NCI-H2107 (cell line): Measurements from ENCODE around the gene CYP2C18.
"Not testable (repeated sequence)": the region's sequence is repeated elsewhere in the genome, so short reads cannot be mapped to it uniquely, and the experiment has no call there.

ENCODE experiments used
- DNase-seq: peaks from one replicate; lab custom pipeline; 2025; lab: John Stamatoyannopoulos, UW

CYP2C18 gene

DNA sequence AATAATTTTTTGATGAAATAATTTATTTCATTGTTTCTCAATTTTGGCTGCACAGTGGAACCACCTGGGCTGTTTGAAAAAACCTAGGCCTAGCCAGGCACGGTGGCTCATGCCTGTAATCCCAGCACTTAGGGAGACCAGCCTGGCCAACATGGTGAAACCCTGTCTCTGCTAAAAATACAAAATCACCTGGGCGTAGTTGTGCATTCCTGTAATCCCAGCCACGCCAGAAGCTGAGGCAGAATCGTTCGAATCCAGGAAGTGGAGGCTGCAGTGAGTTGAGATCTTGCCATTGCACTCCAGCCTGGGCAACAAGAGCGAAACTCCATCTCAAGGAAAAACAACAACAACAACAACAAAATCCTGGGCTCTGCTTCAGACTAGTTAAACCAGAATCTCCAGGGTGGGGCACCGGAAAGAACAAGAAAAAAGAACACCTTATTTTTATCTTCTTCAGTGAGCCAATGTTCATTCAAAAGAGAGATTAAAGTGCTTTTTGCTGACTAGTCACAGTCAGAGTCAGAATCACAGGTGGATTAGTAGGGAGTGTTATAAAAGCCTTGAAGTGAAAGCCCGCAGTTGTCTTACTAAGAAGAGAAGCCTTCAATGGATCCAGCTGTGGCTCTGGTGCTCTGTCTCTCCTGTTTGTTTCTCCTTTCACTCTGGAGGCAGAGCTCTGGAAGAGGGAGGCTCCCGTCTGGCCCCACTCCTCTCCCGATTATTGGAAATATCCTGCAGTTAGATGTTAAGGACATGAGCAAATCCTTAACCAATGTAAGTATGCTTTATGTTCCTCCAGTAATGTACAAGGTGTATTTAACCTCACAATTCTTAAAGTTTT lies at the start of gene CYP2C18:
CYP2C18 (plus strand) TSS at position 516 of the 841 bp plus-strand sequence; CDS start at position 607, 91 bp downstream.
- DNase-seq = no peak

DNA sequence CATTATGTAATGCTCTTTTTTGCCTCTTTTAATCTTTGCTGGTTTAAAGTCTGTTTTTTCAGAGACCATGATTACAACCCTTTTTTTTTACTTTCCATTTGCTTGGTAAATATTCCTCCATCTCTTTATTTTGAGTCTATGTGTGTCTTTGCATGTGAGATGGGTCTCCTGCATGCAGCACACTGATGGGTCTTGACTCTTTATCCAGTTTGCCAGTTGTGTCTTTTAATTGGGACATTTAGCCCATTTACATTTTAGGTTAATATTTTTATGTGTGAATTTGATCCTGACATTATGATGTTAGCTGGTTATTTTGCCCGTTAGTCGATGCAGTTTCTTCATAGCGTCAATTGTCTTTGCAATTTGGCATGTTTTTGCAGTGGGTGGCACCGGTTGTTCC lies 45.4 kb upstream of the CYP2C18 start:
- not testable (repeated sequence) for DNase-seq

DNA sequence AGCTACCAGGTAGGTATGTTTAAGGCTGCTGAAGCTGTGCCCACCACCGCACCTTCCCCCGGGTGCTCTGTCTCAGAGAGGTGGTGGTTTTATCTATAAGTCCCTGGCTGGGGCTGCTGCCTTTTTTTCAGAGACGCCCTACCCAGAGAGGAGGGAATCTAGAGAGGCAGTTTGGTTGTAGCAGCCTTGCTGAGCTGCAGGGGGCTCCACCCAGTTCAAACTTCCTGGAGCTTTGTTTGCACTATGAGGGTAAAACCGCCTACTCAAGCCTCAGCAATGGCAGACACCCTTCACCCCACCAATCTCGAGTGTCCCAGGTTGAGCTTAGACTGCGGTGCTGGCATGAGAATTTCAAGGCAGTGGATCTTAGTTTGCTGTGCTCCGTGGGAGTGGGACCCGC lies 43.6 kb upstream of the CYP2C18 start:
- no peak for DNase-seq

DNA sequence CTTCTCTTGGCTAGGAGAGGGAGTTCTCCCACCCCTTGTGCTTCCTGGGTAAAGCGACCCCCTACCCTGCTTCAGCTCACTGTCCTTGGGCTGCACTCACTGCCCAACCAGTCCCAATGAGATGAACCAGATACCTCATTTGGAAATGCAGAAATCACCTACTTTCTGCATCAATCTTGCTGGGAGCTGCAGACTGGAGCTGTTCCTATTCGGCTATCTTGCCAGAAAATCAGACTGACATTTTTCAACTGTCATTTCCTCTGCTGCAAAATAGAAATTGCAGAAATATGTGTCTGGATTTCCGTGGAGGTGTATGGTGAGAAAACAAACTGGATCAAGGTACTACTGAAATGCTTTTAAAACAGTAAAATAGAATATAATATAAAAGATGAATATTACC lies 43.0 kb upstream of the CYP2C18 start:
- DNase-seq = no peak

DNA sequence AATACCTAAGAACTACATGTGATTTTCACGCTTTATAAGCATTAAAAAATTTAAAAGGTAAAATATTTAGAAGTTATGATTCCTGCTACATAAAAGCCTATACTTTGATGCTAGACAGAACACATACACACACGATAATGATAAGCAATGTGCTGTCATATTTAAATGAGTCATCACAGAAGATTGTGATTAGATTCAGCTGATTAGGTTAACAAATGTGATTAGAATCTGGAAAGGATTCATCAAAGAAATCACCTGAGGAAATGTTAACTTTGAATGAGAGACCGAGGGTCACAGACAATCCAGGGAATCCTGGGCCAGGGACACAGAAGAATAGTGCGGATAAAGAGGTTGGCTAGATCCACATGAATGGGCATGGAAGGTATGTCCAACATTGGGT lies 42.0 kb upstream of the CYP2C18 start:
- DNase-seq = no peak

DNA sequence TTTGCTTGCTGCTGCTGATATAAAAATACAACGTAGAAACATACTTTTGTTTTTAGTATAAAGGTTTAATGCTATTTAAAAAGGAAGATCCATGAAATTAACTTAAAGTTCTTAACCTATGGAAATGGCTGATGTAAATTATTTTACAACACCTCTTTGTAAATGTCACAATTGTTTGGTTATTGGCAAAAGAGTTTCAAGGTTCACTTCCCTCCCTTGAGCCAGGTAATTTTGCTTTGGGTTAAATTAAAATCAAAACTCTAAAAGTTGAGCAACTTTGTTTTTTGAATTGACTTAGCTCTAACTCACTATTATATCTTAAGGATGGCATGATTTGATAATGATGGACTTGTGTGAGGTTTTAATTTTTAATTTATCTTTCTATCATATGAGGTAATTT lies 39.2 kb upstream of the CYP2C18 start:
- no peak for DNase-seq

DNA sequence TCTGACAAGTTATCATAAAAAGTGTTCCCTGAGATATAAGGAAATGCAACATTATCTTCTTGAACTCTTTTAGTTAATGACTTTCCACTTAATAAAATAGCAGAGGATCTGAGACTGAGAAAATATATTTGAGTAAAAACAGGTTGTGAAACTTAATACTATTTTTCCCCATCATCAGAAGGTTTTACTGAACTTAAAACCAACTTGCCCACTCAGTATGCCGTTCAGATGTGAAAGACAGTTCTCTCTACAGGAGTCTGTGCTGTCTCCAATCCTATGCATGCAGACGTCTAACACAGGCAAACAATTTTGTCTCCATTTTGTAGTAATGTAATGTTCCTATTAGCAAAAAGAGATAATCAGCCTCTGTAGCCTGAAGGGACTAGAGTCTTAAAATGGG lies 38.2 kb upstream of the CYP2C18 start:
- no peak for DNase-seq

DNA sequence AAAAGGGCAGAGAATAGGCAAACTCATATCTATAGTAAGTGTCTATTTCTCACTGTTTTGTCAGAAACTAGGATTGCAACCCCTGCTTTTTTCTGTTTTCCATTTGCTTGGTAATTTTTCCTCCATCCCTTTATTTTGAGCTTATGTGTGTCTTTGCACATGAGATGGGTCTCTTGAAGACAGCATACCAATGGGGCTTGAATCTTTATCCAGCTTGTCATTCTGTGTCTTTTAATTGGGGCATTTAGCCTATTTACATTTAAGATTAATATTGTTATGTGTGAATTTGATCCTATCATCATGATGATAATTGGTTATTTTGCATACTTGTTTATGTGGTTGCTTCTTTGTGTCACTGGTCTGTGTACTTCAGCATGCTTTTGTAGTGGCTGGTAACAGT lies 28.3 kb upstream of the CYP2C18 start:
- DNase-seq = not testable (repeated sequence)

DNA sequence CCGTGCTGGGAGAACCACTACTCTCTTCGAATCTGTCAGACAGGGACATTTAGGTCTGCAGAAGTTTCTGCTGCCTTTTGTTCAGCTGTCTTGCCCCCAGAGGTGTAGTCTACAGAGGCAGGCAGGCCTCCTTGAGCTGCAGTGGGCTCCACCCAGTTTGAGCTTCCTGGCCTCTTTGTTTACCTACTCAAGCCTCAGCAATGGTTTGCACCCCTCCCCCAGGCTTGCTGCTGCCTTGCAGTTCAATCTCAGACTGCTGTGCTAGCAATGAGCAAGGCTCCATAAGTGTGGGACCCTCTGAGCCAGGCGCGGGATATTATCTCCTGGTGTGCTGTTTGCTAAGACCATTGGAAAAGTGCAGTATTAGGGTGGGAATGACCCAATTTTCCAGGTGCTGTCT lies 20.5 kb upstream of the CYP2C18 start:
- not testable (repeated sequence) for DNase-seq

DNA sequence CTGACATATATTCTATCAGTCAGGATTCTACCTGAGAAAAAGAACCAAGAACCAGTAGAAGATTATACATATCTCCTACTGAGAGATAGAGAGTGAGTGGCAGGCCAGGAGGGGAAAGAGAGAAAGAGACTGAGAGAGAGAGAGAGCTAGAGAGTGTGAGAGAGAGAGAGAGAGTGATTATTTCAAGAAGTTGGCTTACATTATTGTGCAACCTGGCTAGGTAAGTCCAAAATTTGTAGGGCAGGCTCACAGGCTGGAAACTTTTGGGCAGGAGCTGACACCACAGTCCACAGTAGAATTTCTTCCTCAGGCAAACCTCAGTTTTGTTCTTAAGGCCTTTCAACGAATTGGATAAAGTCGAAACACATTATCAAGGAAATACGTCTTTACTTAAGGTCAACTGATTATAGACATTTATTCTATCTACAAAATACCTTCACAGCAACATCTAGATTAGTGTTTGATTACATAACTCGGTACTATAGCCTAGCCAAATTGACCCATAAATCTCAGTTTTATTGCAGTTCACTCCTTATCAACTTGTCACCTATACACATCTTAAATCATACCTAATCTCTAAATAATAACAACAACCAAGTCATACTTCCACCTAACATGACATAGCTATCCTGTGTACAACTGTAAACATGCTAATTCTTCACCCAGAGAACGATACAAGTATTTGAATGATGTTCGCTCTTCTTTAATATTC lies 17.0 kb upstream of the CYP2C18 start:
- DNase-seq = no peak

DNA sequence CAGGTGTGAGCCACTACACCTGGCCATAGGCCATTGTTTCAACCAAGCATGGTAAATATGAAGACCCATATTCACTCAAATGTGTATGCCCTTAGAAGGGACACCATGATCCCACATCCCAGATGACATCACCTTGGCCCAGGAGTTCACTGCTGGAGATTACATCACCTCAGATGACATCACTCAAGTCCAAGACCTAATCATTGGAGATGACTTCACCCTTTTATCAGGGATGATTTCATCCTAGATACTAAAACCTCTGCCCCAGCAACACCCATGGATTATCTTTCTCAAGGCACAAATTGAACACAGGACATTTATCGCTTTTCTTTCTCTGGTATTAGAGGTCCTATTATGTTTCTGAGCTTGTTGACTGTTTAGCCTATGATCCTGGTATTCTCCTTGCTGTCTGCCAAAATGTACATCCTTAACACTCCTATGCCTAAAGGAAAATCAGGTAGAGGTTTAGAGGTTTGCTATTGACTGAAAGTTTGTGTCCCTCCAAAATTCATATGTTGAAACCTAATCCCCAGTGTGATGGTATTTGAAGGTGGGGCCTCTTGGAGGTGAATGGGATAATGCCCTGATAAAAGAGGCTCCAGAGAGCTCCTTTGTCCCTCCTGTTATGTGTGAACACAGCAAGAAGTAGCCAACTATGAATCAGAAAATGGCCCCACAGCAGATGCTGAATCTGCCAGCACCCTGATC lies 9.8 kb upstream of the CYP2C18 start:
- no peak for DNase-seq

DNA sequence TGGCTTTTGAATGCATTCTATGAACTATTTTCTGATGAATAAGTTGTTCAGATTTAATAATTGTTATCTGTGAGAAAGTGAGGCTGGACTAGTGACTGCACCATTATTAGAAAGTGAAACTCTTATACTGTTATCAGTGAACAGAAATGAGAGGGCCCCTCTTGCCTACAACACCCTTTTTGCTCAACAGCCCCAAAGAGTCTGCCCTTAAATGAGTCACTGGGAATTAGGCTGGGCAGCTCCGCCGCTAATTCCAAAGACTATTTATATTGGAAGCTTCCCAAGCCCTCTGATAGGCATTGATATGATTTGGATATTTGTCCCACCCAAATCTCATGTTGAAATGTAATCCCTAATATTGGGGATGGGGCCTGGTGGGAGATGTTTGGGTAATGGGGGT lies 7.0 kb upstream of the CYP2C18 start:
- DNase-seq = no peak

DNA sequence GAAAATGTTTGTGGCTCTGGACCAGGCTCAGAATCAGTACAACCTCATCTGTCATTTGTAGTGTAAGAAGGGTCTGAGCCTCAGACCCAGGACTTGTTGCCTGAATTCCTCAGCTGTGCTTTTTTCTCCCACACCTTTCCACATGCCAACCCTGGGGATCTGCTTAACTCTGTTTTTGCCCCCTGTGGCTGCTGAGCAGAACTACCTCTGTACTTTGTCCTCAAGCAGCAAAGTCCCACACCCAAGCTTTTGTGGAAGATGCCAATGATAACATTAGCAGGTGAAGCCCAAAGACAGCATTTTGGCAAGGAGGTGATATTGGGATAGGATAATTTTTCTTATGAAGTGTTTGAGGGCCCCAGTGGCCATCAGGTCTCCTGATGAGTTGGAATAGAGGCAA lies 5.8 kb upstream of the CYP2C18 start:
- no peak for DNase-seq

DNA sequence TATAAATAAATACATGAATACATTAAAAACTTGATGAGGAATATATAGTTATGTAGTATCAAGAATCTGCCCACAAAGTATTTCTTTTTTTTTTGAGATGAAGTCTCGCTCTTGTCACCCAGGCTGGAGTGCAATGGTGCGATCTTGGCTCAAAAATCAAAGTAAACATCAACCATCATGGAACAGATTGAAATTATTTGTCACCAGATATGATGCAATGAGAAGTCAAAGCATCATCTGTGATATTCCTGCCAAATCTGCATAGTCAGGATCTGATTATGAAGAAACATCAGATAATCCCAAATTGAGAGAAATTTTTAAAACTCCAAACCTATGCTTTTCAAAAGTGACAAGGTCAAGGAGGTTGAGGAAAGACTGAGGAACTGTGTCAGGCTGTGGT lies 5.1 kb upstream of the CYP2C18 start:
- no peak for DNase-seq

DNA sequence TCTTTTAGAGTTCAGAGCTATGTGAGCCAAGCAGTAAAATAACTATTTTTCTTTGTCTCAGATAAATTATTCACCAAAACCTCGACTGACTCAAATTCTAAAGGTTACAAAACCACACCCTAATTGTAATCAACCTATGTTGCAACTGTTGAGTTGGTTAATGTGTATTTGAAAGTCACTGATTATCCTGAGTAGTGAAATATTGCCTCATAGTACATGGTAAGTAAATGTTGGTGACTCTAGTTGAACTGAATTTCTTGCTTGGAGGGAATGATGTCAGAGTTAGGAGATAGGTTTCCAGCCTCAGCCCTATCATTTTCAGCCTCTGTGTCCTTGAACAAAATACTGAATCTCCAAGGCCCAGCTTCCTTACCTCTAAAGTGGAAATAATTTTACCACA lies 3.0 kb upstream of the CYP2C18 start:
- DNase-seq = no peak

DNA sequence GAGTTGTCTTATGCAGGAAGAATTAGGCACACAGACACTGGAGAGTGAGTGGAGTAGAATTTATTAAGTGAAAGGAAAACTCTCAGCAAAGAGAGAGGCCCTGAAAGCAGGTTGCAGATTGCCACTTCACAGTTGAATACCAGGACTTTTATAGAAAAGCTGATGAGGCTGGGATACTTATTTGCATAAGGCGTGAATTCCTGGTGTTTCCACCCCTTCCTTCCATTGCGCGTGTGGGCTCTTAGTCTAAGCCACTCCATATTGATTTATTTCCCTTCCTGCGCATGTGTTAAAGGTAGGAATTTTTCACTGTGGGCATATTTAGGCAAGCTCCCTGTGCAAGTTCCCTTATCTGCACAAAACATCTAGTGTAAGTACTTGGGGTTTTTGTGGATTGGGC lies 893 bp upstream of the CYP2C18 start:
- not testable (repeated sequence) for DNase-seq

DNA sequence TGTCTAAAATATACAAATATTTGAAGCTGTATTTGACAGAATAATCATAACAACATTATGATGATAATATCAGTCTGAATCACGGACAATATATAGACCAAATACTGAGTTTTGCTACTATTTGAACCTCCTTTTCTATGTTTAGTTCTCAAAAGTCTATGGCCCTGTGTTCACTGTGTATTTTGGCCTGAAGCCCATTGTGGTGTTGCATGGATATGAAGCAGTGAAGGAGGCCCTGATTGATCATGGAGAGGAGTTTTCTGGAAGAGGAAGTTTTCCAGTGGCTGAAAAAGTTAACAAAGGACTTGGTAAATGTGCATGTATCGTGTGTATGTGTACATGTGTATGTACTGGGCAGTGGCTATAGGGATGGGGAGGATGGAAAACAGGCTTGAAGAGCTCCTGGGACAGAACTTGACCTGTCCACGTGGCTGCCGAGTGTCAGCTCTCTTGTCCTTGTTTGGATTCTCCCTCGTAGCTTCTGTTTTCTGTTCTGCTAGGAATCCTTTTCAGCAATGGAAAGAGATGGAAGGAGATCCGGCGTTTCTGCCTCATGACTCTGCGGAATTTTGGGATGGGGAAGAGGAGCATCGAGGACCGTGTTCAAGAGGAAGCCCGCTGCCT lies 4.2 kb downstream of the CYP2C18 start:
- DNase-seq = no peak

DNA sequence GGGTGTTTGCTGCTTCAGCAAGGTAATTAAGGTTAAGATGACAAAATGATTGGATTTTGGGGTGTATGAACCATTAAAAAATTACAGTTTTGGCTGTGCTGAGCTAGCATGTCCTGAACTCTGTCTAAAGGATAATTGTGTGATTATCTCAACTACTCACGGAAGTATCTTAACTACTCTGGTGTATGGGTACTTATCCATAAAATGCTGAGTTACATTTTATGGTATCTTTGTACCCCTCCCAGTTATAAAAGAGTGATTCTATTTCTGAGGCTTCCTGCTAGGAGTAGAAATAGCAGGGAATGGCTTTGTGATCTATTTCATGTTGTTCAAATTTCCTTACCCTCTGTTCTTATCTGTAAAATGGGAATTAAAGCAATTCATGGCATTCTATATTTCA lies 22.6 kb downstream of the CYP2C18 start:
- no peak for DNase-seq

DNA sequence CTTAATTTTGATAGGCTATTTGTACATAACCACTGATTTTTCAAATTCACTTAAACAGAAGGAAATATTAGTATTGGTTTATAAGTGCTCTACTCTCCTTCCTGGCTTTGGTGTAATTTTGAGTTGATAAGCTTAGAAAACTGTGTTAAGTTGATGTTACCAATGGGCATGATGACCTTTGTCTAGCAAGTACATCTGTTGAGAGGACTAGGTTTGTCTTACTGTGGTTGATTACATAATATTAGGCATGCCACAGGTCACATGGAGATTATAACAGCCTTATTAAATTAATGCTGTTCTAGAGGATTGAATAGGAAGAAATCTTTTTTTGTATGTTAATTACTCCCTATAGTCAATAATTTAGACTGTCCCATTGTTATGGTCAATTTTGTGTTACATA lies 27.0 kb downstream of the CYP2C18 start:
- DNase-seq = no peak

DNA sequence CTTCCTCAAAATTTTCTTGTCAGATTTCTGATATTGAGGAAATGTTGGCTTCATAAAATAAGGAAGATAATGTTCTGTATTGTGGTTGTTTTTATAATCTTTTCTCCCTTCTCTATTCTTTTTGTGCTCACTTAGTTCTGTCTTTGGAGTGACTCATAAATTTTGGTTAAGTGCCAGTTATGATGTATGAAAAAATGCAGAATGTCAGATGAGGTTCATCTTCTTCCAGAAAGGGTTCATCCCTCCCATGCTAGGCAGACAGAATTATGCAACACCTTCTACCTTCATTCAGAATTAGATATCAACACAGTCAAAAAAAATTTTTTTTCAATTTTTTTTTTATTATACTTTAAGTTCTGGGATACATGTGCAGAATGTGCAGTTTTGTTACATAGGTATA lies 42.3 kb downstream of the CYP2C18 start:
- DNase-seq = no peak

DNA sequence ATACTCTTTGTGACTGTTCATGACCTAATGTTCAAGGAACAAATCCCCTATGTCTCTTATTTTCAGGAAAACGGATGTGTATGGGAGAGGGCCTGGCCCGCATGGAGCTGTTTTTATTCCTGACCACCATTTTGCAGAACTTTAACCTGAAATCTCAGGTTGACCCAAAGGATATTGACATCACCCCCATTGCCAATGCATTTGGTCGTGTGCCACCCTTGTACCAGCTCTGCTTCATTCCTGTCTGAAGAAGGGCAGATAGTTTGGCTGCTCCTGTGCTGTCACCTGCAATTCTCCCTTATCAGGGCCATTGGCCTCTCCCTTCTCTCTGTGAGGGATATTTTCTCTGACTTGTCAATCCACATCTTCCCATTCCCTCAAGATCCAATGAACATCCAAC lies 51.7 kb downstream of the CYP2C18 start:
- DNase-seq = no peak

DNA sequence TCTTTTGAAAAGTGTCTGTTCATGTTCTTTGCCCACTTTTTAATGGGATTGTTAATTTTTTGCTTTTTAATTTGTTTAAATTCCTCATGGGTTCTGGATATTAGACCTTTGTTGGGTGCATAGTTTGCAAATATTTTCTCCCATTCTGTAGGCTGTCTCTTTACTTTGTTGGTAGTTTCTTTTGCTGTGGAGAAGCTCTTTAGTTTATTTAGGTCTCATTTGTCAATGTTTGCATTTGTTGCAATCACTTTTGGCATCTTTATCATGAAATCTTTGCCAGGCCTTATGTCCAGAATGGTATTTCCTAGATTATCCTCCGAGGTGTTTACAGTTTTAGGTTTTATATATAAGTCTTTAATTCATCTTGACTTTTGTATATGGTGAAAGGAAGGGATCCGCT lies 55.1 kb downstream of the CYP2C18 start:
- DNase-seq = no peak
